ENCODE data around the gene MLLT10.

GRCh38 chr10:21499701-21500577 is 34.1 kb upstream of the MLLT10 start:
- TF ChIP-seq CTCF (IDR thresholded peaks at IDR 0.05) (no peak), POLR2A (IDR thresholded peaks at IDR 0.05) (no peak)

Measured in adrenal gland (tissue), 5 donors.